Ovary (tissue), 9 donors: Measurements from ENCODE around the gene CAMK2D. TPM values are rescaled to one million over a fixed set of nuclear protein-coding genes. Genes with fewer than 3 reads are reported as not detected.
"Not testable (repeated sequence)": the region's sequence is repeated elsewhere in the genome, so short reads cannot be mapped to it uniquely, and the experiment has no call there.

ENCODE experiments used
- DNase-seq, 5 donors: peaks; one replicate each; pipeline ENCODE4 v3.0.0-alpha.2; 2019 to 2020
- H3K27ac ChIP-seq, 2 donors: fragments of 200-600 bp; one replicate each; pipeline versions ENCODE4 v1.5.1 to v1.8.0; 2019 to 2022
- H3K27me3 ChIP-seq: fragments of 200-600 bp; one replicate; pipeline ENCODE4 v1.8.0; 2022
- H3K36me3 ChIP-seq: fragments of 200-600 bp; sonication (generic); one replicate; pipeline ENCODE4 v1.5.1; 2019
- H3K4me1 ChIP-seq: one replicate; pipeline ENCODE4 v1.8.1; 2013; ENCODE audit warnings: mild to moderate bottlenecking, moderate library complexity; ENCODE audit not compliant: insufficient read depth
- H3K4me3 ChIP-seq: fragments of 200-600 bp; sonication (generic); one replicate; pipeline ENCODE4 v1.5.1; 2017
- H3K9me3 ChIP-seq, 2 donors: fragments of 200-600 bp in 1 of 2; sonication (generic) in 1 of 2; one replicate each; pipeline versions ENCODE4 v1.5.1 to v1.8.1; 2013 to 2019; ENCODE audit warnings: mild to moderate bottlenecking in 1 of 2, moderate library complexity in 1 of 2
- EP300 ChIP-seq: sonication (generic); formaldehyde crosslinking; IDR thresholded peaks from one replicate; pipeline ENCODE4 v1.6.1; 2017; ENCODE audit warnings: antibody characterized with exemption
- POLR2A ChIP-seq: fragments of 450-650 bp; IDR thresholded peaks from one replicate; pipeline ENCODE4 v1.6.1; 2017; ENCODE audit warnings: antibody characterized with exemption, mild to moderate bottlenecking, moderate library complexity
- WGBS, 3 donors: extraction: QIAGEN DNeasy Blood & Tissue Kit in 1 of 3; methylation state at CpG; one replicate each; pipeline versions ENCODE4 v1.1.5 to v1.1.7; 2013 to 2017; 5-methylcytosine and 5-hydroxymethylcytosine counted together
- intact Hi-C, 4 donors: fragments of 100-400 bp; cut with DNase I; formaldehyde crosslinking; loops; one replicate each; pipeline versions ENCODE4 v1.11.0 to v1.15.1; 2022 to 2023
- polyA plus RNA-seq, 2 donors: library from polyadenylated mRNA; stranded (reverse); fragments of 200-250 nt in 1 of 2; fragments of 350-450 nt in 1 of 2; fragmentation: Illumina TruSeq in 1 of 2; extraction: RNeasy Lipid Tissue Mini Kit (QIAGEN cat#74804) in 1 of 2; gene quantifications; one replicate each; pipeline ENCODE4 v1.2.3, GENCODE V29; 2013 to 2014
- total RNA-seq, 7 donors: library from RNA; depleted of rRNA in 2 of 7; stranded (reverse); fragments of >200 nt in 2 of 7; fragmentation: NEBNext Ultra II Directional in 3 of 7; extraction: Animal tissue kit (Norgen Biotek cat#: 25700) in 3 of 7; gene quantifications; one replicate each; pipeline versions ENCODE4 v1.1.0 to v1.2.4, GENCODE V29; 2016 to 2023
- TF ChIP-seq, protein P1 (sequence below), 3 donors: fragments of 450-650 bp in 2 of 3; fragments of 200-600 bp in 1 of 3; IDR thresholded peaks; one replicate each; pipeline versions ENCODE4 v1.5.1 to v1.8.0; 2016 to 2022; ENCODE audit warnings: antibody characterized with exemption in 3 of 3, mild to moderate bottlenecking in 1 of 3
- donor health status: DM: no; HTN: no; CAD: no; lungs with moderate emphysema.
- donor health status: DM: no; HTN: no; CAD: no.
- donor health status: Bipolar disorder and iron deficiency.
- donor health status: DM: yes; HTN: yes; CAD: no.
- donor health status: DM: no; HTN: no; CAD: no.
- donor health status: DM: yes; HTN: yes; CAD: no.

CAMK2D gene
- total and polyA plus RNA-seq, 9 donors, result 14.2 to 36.9 (median 32.2) TPM

DNA sequence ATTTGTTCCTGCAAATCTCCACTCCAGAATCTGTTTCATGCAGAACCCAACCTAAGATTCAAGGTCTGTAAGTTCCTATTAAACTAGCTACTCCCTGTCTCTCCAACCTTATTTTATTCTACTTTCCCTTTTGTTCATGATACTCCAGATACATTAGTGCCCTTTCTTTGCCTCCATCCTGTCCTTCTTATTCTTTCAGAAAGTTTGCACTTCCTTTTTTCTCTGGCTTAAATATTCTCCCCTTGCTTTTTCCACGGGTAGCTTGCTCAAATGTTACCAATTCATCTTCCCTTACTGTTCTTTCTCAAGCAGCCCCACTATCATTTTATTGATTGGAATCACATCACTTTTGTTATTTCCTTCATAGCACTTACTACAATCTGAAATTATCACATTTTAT lies 72.1 kb downstream of the CAMK2D start:
- H3K4me1 ChIP-seq, result peaks cover 2% of the 10 kb centered on the region
- 77 to 84% (median 77%) methylated on average over 1 of the region's 1 CpG for WGBS, 3 donors
- intact Hi-C loops, result no loop called here

DNA sequence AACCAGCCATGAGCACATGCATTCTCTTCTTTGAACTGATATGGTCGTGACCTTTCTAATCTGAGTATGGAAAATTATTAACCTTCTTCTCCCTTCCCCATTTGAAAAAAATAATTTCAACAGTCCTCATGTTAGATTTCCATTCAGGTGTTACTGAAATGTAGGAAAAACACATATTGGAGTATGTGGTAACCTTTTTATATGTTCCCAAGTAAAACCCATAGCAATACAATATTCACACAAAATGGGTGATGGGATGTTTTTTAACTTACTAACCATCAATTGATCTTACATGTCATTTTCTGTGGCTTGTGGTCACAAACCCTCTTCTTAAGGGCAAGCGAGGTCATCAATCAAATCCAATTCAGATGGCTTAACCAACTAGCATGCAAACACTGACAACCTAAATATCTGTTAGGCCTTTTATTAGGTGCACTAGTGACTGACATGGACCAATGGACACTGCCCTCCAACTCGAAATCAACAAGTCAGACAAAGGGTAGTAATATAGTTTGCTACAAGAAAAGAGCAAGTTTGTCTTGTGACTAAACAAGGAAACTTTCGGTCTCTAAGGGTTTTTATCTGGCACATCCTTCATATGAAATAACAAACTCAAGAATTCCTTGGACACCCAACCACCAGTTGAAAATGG lies 74.3 kb downstream of the CAMK2D start:
- peaks cover 2% of the 10 kb centered on the region for H3K4me1 ChIP-seq

More for the DNA sequence above, 72.1 kb downstream of the CAMK2D start:
- H3K4me3 ChIP-seq, result no peak overlapping the region
- TF ChIP-seq, protein P1, sequence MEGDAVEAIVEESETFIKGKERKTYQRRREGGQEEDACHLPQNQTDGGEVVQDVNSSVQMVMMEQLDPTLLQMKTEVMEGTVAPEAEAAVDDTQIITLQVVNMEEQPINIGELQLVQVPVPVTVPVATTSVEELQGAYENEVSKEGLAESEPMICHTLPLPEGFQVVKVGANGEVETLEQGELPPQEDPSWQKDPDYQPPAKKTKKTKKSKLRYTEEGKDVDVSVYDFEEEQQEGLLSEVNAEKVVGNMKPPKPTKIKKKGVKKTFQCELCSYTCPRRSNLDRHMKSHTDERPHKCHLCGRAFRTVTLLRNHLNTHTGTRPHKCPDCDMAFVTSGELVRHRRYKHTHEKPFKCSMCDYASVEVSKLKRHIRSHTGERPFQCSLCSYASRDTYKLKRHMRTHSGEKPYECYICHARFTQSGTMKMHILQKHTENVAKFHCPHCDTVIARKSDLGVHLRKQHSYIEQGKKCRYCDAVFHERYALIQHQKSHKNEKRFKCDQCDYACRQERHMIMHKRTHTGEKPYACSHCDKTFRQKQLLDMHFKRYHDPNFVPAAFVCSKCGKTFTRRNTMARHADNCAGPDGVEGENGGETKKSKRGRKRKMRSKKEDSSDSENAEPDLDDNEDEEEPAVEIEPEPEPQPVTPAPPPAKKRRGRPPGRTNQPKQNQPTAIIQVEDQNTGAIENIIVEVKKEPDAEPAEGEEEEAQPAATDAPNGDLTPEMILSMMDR (IDR thresholded peaks at IDR 0.05), result no peak
- TF ChIP-seq EP300 (no peak), POLR2A (no peak)
- no peaks in the 10 kb centered on the region for H3K27me3 ChIP-seq
- H3K9me3 ChIP-seq, result no peaks in the 10 kb centered on the region
- DNase-seq, result no peak
- H3K27ac ChIP-seq, result no peak overlapping the region
- H3K36me3 ChIP-seq, result no peaks in the 10 kb centered on the region

DNA sequence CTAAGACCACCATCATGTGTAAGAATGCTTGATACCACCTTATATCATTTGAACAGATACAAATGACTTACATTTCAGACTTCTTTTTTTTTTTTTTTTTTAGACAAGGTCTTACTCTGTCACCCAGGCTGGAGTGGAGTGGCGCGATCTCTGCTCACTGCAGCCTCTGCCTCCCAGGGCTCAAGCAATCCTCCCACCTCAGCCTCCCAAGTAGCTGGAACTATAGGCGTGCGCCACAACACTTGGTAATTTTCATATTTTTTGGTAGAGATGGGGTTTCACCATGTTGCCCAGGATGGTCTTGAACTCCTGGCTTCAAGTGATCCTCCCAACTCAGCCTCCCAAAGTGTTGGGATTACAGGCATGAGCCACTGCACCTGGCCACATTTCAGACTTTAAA lies 76.4 kb downstream of the CAMK2D start:
- intact Hi-C loops, H3K36me3 ChIP-seq, H3K4me1 ChIP-seq, H3K27me3 ChIP-seq, H3K27ac ChIP-seq, H3K9me3 ChIP-seq, H3K4me3 ChIP-seq: not testable (repeated sequence)
- peak in 1 of 5 donors; percentile 10 for DNase-seq
- 82 to 97% (median 96%) methylated on average over 4 of the region's 4 CpGs for WGBS, 3 donors

More for the DNA sequence above, 74.3 kb downstream of the CAMK2D start:
- WGBS, 3 donors, result 73 to 92% (median 85%) methylated on average over 4 of the region's 4 CpGs
- no peak overlapping the region for H3K4me3 ChIP-seq
- TF ChIP-seq EP300 (no peak), POLR2A (no peak)
- TF ChIP-seq, protein P1 (IDR thresholded peaks at IDR 0.05), result no peak
- intact Hi-C loops, result no loop called here
- no peaks in the 10 kb centered on the region for H3K36me3 ChIP-seq
- no peaks in the 10 kb centered on the region for H3K27me3 ChIP-seq
- H3K27ac ChIP-seq, result no peak overlapping the region
- H3K9me3 ChIP-seq, result no peaks in the 10 kb centered on the region
- no peak for DNase-seq

DNA sequence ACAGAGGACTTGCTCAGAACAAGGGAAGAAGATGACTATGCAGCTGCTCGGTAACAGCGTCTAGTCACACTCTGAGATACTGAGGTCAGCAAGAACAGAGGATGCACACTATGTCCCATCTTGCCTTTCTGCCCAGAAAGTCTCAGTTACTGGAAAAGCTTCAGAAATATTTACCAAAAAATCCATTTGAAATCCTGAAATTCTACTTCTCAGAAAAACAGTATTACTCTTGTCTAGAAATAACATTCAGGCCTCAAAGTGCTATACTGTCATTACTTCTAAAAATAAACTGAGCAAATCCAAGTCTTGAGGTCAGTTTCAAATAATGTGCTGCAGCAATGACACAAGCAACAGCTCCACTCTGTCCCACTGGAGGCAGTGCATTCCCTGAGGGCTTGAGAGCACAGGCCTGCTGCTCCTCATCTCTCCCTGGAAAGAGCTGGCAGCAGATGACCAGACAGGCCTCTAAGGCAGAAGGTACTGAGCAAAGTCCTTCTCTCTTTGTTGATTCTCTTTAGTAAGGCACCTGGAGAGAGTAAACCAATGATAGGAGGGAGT lies 76.9 kb downstream of the CAMK2D start:
- peaks cover 2% of the 10 kb centered on the region for H3K4me1 ChIP-seq
- H3K27ac ChIP-seq, result no peak overlapping the region
- H3K9me3 ChIP-seq, result no peaks in the 10 kb centered on the region
- no peak overlapping the region for H3K4me3 ChIP-seq
- intact Hi-C loops, result no loop called here
- no peaks in the 10 kb centered on the region for H3K27me3 ChIP-seq
- peak in 4 of 5 donors; percentile 14 to 47 (median 29) for DNase-seq
- 22 to 35% (median 31%) methylated on average over 2 of the region's 2 CpGs for WGBS, 3 donors
- TF ChIP-seq POLR2A (no peak), EP300 (no peak)
- TF ChIP-seq, protein P1 (IDR thresholded peaks at IDR 0.05), result no peak
- H3K36me3 ChIP-seq, result no peaks in the 10 kb centered on the region
